Kidney epithelial cell (primary cell): ENCODE measurements around the gene FGD1. TPM values are rescaled to one million over a fixed set of nuclear protein-coding genes. Genes with fewer than 3 reads are reported as not detected.

ENCODE experiments used
- DNase-seq: peaks from one replicate; pipeline ENCODE4 v3.0.0-alpha.2; 2010; ENCODE audit warnings: low read depth
- H3K27me3 ChIP-seq: 2 replicates; pipeline ENCODE4 v1.6.0; 2011; ENCODE audit warnings: low read length; ENCODE audit not compliant: control insufficient read depth, insufficient read depth
- H3K36me3 ChIP-seq: 2 replicates; pipeline ENCODE4 v1.5.1; 2011; ENCODE audit warnings: low read length; ENCODE audit not compliant: control insufficient read depth, insufficient read depth
- H3K4me3 ChIP-seq: 2 replicates; pipeline ENCODE4 v1.5.1; 2011; ENCODE audit warnings: low read depth, mild to moderate bottlenecking, control low read depth, low read length
- total RNA-seq: library from RNA; depleted of rRNA; stranded (reverse); fragments of >200 nt; gene quantifications from 2 replicates; pipeline ENCODE4 v1.2.3, GENCODE V29; 2015
- TF ChIP-seq, protein P1 (sequence below): IDR thresholded peaks from 2 replicates; pipeline ENCODE4 v1.5.1; 2011; ENCODE audit warnings: mild to moderate bottlenecking, moderate library complexity, low read length, control low read depth, inconsistent platforms; ENCODE audit not compliant: insufficient read depth, poor library complexity, severe bottlenecking

The FGD1 gene
- total RNA-seq, 1 donor from 2014 or later, result 11.8 TPM

DNA sequence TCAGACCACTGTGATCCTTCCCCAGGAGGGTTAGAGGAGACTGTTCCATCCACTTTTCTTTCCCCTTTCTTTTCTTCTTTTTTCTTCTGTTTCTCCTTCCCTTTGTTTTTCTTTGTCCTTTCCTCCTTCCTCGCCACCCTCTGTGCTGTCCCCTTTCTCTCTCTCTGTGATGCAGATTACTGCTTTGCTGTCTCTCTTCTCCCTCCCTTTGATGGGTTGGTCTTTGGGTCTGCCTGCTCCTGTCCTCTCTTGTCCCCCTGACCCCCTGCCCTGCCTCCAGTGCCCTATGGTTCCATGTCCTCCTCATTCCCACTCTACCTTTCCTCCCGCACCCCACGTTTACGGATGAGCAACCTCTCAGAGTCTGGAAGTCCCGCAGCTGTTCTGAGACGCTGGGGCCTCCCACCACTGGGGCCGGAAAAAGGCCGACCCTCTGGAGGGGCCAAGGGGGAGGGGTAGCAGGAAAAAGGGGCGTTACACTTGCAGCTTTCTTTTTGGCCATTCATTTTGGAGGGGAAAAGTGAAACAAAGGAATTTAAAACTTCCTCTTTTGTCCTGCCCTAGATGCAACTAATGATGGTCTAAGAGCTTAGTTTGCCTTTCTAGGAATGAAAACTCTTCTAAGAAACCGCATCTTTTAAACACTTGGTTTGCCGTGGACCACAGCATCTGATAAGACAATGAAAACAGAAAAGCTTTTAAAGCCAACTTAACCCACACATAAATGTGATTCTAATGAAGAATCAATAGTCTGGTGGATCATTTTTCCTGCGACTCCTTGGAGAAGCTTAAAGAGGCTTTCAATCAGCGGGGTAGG, 80.3 kb downstream of the FGD1 start:
- no peaks in the 10 kb centered on the region for H3K27me3 ChIP-seq
- no peaks in the 10 kb centered on the region for H3K36me3 ChIP-seq
- TF ChIP-seq, protein P1, sequence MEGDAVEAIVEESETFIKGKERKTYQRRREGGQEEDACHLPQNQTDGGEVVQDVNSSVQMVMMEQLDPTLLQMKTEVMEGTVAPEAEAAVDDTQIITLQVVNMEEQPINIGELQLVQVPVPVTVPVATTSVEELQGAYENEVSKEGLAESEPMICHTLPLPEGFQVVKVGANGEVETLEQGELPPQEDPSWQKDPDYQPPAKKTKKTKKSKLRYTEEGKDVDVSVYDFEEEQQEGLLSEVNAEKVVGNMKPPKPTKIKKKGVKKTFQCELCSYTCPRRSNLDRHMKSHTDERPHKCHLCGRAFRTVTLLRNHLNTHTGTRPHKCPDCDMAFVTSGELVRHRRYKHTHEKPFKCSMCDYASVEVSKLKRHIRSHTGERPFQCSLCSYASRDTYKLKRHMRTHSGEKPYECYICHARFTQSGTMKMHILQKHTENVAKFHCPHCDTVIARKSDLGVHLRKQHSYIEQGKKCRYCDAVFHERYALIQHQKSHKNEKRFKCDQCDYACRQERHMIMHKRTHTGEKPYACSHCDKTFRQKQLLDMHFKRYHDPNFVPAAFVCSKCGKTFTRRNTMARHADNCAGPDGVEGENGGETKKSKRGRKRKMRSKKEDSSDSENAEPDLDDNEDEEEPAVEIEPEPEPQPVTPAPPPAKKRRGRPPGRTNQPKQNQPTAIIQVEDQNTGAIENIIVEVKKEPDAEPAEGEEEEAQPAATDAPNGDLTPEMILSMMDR, result no peak
- H3K4me3 ChIP-seq, result no peak overlapping the region
- DNase-seq, result no peak

DNA sequence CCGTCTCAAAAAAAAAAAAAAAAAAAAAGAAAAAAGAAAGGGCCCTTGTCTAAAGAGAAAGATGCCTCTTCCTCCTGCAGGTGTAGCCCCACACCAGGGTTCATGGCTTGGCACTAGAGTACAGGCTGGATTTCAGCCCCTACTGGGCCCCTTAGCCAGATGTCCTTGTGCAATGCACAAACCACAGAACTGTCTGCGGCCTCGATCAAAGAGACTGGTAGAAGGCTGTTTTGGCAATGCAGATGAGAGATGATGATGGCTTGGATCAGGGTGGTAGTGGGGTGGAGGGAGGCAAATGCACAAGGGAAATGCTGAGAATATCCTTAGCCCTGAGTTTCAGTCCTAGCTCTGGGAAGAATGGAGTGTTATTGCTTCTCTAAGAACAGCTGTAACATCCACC, 82.3 kb downstream of the FGD1 start:
- no peak for DNase-seq
- TF ChIP-seq, protein P1, result no peak
- no peaks in the 10 kb centered on the region for H3K36me3 ChIP-seq

DNA sequence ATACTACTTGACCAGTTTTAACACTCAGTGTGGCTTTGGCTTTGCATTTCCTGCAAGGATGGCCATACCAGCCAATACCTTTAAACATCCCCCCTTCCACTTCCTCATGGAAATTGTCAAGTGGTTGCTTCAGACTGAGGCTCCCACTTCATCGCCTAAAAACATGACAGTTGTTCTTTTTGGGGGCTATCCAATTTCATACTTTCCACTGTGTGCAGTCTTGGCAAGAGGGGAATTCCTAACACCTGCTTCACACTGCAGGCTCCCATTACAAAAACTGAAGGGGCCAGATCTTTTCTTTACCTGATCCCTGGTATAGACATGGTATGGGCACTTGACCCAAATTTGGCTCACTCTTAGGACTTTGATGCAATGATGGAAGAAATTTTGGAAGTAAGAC, 84.3 kb downstream of the FGD1 start:
- no peaks in the 10 kb centered on the region for H3K27me3 ChIP-seq
- H3K36me3 ChIP-seq, result no peaks in the 10 kb centered on the region
- H3K4me3 ChIP-seq, result no peak overlapping the region
- TF ChIP-seq, protein P1, result no peak
- DNase-seq, result no peak

More for the DNA sequence above, 82.3 kb downstream of the FGD1 start:
- H3K27me3 ChIP-seq, result no peaks in the 10 kb centered on the region
- no peak overlapping the region for H3K4me3 ChIP-seq

DNA sequence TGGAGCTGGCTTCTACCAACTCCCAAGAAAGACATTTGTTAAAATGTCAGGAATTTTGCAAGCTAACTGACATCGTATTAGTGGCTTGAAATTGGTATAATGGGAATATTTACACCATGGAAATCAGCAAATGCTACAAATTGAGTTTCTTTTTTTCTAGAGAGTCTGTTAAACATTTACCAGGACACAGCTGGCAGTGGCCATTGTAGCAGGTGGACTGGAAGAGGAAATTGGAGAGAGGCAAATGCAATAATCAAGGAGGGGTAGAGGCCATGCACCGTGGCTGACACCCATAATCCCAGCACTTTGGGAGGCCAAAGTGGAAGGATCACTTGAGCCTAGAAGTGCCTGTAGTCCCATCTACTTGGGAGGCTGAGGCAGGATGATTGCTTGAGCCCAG, 88.8 kb downstream of the FGD1 start:
- TF ChIP-seq, protein P1, result no peak
- Histone ChIP-seq H3K36me3 (no peaks in the 10 kb centered on the region), H3K4me3 (no peak overlapping the region)

DNA sequence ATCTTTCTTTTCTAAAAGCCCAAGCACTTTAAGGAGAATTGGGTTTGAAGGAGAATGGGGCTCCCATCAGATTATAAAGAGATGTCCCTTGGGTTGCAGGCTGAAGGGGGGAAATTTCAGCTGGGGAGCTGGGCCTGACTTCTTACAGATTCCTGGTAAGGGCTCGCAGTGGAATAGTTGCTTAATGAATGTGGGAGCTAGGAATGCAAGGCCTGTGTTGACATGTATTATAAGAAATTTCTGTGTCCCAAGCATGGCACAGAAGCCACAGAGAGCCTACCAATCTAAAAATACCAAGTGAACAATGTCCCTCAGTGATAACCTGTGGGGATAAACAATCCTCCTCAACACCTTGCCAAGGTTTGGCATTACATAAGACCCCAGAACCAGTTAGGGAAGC, 98.9 kb downstream of the FGD1 start:
- DNase-seq, result no peak
- H3K27me3 ChIP-seq, result no peaks in the 10 kb centered on the region
- H3K36me3 ChIP-seq, result no peaks in the 10 kb centered on the region
- H3K4me3 ChIP-seq, result no peak overlapping the region
- TF ChIP-seq, protein P1, result no peak

More for the DNA sequence above, 88.8 kb downstream of the FGD1 start:
- no peaks in the 10 kb centered on the region for H3K27me3 ChIP-seq
- DNase-seq, result no peak

Other genes with a start within 250 kb of the FGD1 start
- 3.1 and 6.5 TPM in 2 replicates for gene WNK3, start 138.2 kb downstream of the FGD1 start, total RNA-seq
- 11.3 and 11.4 TPM in 2 replicates for gene TSR2, start 55.8 kb downstream of the FGD1 start, total RNA-seq
- gene GNL3L, start 34.0 kb upstream of the FGD1 start, total RNA-seq, result 29.9 and 36.1 TPM in 2 replicates